Endothelial cell of umbilical vein (primary cell): ENCODE measurements around the gene CBFA2T3.

Experiments
- EZH2 ChIP-seq: IDR thresholded peaks from 2 replicates; pipeline ENCODE4 v1.6.1; 2012; ENCODE audit warnings: borderline replicate concordance, low read depth, mild to moderate bottlenecking, moderate library complexity, low read length, inconsistent platforms; ENCODE audit not compliant: severe bottlenecking
- POLR2A ChIP-seq: IDR thresholded peaks from 2 replicates; pipeline ENCODE4 v1.6.1; 2012; ENCODE audit warnings: low read depth, mild to moderate bottlenecking, control low read depth, low read length
- POLR2AphosphoS5 ChIP-seq: IDR thresholded peaks from 2 replicates; pipeline ENCODE4 v1.6.1; 2012; ENCODE audit warnings: low read depth, mild to moderate bottlenecking, control low read depth, low read length, moderate library complexity; ENCODE audit not compliant: insufficient read depth
- TF ChIP-seq, protein P1 (sequence below), 2 donors: IDR thresholded peaks; 1 replicate in 1 of 2; 2 replicates in 1 of 2; pipeline ENCODE4 v1.5.1; 2011; ENCODE audit warnings: low read length in 2 of 2, mild to moderate bottlenecking in 2 of 2, moderate library complexity in 2 of 2, control low read depth in 1 of 2, inconsistent platforms in 1 of 2, low read depth in 1 of 2; ENCODE audit not compliant: insufficient read depth in 1 of 2; ENCODE audit errors: extremely low read depth in 1 of 2
- TF ChIP-seq, protein P2 (sequence below): IDR thresholded peaks from 2 replicates; pipeline ENCODE4 v1.6.1; 2011; ENCODE audit not compliant: insufficient read depth, insufficient read length

DNA sequence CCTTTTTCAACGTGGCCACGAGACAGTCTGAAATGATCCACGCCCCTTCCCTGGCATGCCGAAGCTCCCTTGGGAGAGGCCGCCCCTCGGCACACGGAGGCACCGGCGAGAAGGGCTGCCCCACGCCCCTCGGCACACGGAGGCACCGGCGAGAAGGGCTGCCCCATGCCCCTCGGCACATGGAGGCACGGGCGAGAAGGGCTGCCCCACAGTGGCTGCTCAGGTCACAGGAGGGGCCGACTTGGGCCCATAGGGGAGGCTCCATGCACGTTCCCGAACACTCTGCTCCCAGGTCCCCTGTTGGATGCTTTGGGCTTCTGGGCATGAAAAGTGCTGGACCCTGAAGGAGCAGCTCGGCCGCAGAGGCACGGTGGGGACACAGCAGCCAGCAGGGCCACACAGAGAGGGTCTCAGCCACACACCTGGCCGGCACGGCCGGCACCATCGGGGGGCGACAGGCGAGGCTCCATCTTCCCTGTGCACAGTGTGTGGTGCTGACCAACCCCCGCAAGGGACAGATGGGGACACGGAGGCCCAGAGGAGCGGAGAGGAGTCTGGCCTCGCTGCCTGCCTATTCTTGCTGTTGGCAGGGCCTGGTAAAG, 42.8 kb downstream of the CBFA2T3 start:
- TF ChIP-seq, protein P1, sequence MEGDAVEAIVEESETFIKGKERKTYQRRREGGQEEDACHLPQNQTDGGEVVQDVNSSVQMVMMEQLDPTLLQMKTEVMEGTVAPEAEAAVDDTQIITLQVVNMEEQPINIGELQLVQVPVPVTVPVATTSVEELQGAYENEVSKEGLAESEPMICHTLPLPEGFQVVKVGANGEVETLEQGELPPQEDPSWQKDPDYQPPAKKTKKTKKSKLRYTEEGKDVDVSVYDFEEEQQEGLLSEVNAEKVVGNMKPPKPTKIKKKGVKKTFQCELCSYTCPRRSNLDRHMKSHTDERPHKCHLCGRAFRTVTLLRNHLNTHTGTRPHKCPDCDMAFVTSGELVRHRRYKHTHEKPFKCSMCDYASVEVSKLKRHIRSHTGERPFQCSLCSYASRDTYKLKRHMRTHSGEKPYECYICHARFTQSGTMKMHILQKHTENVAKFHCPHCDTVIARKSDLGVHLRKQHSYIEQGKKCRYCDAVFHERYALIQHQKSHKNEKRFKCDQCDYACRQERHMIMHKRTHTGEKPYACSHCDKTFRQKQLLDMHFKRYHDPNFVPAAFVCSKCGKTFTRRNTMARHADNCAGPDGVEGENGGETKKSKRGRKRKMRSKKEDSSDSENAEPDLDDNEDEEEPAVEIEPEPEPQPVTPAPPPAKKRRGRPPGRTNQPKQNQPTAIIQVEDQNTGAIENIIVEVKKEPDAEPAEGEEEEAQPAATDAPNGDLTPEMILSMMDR (IDR thresholded peaks at IDR 0.05; ENCODE audit: extremely low read depth in 1 of 2, insufficient read depth in 1 of 2, low read depth in 1 of 2, low read length in 2 of 2) = no peak
- TF ChIP-seq EZH2 (no peak), POLR2A (no peak), POLR2AphosphoS5 (no peak)
- TF ChIP-seq, protein P2, sequence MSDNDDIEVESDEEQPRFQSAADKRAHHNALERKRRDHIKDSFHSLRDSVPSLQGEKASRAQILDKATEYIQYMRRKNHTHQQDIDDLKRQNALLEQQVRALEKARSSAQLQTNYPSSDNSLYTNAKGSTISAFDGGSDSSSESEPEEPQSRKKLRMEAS = no peak
